GM21381 (cell line): ENCODE data around the gene IQCK.
"Not testable (repeated sequence)": the region's sequence is repeated elsewhere in the genome, so short reads cannot be mapped to it uniquely, and the experiment has no call there.

Source experiments
- ATAC-seq: cut with Tn5 transposase; IDR thresholded peaks from one replicate; pipeline ENCODE4 v1.9.1; 2021; ENCODE audit warnings: mild to moderate bottlenecking, moderate library complexity; ENCODE audit not compliant: unreplicated experiment

The IQCK gene

DNA sequence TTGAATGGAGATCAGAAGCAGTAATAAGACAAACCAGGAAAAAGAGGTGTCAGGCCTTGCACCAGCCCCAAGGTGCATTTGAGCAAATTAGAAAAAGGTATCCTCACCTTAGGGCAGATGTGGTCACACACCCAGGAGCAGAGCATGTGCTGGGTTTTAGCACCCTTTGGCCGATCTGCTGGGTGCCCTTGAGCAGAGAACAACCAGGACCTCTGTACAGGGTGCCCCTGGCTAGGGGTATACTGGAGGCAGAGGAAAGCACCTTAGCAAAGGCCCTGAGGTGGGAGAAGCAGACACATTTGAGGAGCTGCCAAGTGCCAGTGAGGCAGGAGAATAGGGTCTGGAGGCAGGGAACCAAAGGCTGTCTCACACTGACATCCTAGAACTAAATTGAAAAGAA lies 67.0 kb downstream of the IQCK start:
- ATAC-seq: no peak

DNA sequence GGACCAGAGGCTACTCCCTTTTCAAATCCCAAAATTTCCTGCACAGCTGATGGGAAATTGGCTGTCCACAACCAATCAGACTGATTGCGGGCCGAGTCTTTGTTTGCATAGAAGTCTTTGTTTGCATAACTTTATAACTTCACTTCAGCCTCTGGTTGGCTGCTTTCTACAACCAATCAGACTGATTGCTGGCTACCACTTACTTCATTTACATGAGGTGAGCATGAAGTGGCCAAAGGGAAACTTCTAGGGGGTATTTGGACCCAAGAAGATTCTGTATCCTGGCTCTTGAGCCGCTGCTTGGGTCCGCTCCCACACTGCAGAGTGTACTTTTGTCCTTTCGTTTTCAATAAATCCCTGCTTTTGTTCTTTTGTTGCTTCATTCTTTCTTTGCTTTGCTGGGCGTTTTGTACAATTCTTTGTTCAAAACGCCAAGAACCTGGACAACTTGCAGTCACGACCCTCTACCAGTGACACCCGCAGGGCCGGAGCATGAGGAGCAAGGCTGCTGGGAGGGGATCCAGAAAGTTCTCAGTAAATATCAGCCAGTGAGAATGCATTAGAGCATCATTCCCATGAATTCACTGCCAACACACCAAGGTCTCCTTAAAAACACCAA lies 67.5 kb downstream of the IQCK start:
- ATAC-seq: no peak

DNA sequence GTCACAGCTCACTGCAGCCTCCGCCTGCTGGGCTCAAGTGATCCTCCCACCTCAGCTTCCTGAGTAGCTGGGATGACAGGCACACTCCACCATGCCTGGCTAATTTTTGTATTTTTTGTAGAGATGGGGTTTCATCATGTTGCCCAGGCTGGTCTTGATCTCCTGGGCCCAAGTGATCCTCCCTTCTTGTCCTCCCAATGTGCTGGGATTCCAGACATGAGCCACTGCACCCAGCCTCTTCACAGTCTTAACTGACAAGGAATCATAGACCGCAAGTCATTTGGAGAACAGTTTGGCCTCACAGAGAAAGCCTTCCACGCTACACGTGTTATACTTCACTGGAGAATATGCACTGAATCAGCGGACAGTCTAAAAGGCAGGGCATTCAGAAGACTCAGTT lies 83.3 kb downstream of the IQCK start:
- ATAC-seq: not testable (repeated sequence)

DNA sequence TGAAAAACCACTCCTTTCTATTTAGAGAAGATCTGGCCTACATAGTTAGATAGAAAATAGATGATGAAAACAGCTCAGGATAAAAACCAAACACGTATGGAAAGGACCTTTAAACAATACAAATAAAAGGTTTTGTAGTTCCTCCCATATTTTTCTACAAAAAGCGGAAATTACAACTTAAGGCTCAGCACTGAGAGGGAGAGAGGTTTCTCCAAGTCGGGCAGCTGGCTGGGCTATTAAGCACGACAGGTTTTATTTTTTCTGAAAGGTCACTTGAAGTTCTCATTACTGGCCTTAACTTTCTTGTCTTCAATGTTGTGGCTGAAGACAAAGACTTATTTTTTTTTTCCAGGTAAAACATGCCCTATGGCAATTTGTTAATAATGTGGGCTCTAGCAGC lies 83.8 kb downstream of the IQCK start:
- not testable (repeated sequence) for ATAC-seq

DNA sequence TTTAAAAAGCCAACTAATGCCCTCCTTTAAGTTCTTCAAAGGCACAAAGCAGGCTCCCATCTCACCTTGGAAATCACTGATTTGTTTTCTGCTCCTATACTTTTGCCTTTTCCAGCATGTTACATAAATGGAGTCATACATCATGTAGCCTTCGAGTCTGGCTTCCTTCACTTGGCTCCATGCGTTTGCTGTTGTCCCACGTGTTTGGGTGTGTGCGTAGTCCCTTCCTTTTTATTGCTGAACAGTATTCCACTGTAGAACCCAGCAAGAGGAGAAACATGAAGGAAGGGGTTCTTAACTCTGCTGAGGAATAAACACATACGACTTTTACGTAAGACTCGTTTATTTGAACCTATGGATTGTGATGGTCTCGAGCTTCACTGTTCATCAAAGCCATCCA lies 84.5 kb downstream of the IQCK start:
- no peak for ATAC-seq

DNA sequence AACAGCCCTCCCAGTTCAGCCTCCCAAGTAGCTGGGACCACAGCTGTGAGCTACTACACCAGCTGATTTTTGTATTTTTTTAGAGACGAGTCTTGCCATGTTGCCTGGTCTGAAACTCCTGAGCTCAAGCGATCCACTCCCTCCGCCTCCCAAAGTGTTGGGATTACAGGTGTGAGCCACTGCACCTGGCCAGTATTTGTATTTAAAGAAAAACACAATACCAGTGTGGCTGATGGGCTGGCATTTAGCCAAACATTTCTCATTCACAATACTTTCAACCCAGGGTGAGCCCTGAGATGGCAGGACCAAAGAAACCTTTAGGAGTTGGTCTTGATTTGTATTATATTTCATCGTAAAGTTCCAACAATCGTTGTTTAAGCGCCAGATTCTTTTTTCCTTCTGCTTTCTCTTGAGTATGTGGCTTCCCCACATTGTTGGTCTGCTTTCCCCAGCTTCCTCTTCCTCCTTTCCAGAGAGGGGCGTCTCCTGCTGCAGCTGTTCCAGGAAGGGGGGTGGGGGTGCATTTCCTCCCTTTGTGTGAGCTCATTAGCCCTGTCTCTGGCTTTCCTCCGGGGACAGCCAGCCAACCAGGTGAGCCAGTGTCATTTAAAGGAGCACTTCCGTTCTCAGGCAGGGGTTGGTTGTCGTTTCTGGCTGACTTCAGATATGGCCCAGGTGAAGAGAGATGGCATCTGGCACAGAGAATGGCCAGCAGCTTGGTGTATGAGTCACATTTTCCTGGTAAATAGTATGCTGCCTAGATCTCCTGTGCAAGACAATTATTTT lies 86.7 kb downstream of the IQCK start:
- no peak for ATAC-seq

DNA sequence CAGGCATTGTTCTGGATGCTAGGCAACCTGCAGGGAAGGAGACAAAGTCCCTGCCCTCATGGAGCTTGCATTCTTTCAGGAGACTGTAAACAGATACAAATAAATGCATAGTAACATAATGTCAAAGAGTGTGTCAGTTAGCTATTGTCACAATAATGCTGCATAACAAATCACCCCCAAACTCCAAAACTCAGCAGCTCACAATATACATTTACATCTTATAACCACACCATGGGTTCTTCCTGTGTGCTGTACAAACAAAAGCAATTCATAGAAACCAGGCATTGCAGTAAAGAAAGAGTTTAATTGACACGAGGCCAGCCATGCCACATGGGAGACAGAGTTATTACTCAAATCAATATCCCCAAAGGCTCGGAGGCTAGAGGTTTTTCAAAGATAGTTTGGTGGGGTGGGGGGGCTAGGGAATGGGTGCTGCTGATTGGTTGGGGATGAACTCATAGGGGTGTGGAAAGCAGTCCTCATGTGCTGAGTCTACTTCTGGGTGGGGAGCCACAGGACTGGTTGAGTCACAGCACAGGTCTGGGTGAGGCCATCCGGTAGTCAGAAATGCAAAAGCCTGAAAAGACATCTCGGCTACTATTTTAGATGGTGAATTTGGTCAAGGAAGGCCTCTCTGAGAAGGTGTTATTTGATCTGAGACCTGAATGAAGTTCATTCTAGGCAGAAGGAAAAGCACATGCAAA lies 87.5 kb downstream of the IQCK start:
- ATAC-seq: no peak

DNA sequence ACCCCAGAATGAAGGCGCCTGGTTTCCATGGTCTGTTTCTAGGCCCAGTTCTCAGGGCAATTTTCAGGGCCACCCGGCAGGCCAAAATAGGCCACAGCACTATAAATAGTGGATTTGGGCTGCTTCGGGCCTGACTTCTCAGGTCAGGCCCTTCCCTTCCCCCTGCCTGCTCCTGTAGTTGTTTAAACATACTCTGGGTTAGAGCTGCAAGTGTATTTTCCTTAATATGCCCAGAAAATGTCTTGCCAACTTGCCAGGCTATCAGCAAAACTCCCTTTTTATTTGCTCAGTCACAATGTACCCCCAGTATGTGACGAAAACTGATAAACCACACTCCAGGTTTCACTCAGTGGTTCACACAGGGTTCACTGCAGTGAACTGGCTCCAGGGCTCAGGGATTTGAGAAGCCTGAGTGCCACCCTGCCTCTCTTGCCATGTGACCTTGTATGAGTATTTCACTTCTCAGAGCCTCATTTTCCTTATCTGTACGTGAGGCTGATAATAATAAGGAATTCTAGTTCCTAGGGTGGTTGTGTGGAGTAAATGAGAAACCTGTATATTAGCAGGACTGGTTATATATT lies 90.1 kb downstream of the IQCK start:
- ATAC-seq: no peak

DNA sequence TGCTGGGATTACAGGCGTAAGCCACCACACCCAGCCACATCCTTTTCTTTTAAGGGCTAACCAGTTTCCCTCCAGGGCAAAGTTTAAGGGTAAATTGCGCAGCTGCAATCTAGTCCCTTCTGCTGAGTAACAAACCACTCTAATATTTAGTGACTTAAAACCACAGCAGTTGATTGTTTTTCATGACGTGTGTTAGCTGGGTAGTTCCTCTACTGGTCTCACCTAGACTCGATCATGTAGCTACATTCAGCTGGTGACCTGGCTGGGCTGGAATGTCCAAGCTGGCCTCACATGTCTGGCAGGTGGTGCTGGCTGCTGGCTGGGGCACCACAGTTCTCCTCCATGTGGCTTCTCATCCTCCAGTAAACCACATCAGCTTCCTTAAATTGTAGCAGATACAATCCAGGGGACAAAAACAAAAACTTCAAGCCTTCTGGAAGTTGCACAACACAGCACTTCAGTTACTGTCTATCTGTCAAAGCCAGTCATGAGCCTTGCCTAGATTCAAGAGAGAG lies 91.1 kb downstream of the IQCK start:
- no peak for ATAC-seq

DNA sequence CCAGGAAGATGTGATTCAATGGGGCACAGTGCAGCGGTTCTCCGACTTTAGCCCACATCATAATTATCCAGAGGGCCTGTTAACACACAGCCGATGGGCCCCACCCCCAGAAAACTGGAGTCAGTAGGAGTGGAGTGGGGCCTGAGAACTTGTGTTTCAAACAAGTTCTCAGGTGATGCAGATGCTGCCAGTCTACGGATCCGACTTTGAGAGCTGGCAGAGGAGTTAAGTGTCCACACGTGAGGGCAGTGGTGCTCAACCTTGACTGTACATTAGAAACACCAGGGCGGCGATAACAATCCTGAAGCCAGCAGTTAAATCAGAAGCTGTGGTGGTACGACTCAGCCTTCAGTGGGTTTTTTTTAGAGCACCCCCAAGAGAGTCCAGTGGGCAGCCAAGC lies 91.6 kb downstream of the IQCK start:
- ATAC-seq: no peak

DNA sequence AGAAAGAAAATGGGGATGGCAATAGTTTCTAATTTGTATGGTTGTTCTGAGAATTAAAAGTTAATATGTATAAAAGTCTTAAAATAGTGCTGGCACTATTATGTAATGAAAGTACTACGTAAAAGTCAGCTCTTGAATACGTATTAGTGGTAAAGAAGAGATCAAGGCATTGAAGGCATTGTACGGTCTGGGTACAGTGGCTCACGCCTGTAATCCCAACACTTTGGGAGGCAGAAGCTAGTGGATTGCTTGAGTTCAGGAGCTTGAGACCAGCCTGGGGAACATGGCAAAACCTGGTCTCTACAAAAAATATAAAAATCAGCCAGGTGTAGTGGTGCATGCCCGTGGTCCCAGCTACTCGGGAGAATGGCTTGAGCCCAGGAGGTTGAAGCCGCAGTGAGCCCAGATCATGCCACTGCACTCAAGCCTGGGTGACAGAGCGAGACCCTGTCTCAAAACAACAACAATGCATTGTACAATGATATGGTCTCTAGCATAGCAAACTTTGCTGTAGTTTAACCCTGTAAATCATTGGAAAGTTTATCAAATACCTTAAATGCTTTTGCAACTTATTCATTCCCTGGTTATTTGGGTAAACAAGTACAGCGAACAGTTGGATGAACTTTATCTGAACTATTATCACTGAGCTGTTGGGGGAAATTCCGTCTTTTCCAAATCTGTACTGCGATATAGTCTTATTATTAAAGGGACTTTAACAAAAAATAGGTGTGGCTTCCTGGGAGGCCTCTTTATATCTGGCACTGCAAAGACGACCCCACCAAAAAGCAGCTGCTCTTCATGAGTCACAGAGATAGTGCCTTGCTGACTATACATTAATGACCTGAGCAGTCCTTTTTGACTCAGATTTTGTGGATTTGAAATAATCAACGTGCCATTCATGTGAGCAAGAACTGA lies 93.0 kb downstream of the IQCK start:
- no peak for ATAC-seq

DNA sequence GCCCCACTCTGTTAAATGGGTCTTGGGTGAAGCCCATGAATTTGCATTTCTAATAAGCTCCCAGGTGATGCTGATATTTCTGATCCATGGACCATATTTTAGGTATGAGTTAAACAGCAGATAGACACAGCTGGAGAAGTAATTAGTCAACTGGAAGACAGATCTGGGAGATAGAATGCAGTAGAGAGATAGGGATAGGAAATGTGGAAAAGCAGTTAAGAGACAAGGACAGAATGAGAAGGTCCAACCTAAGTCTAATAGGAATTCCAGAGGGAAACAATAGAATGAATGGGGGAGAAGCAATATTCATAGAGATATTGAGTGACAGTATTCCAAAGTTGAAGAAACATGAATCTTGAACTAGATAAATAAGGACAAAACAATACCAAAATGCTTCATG lies 94.9 kb downstream of the IQCK start:
- ATAC-seq: no peak

DNA sequence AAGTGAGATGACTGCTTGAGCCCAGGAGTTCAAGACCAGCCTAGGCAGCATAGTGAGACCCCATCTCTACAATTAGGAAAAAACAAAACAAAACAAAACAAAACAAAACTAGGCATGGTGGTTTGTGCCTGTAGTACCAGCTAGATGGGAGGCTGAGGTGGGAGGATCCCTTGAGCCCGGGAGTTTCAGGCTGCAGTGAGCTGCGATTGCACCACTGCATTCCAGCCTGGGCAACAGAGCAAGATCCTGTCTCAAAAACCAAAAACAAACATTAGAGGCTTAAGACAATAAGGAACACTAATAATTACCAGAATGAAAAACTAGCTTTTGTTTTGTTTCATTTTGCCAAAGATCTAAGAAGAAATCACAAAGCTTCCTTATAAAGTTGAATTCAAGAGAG lies 97.3 kb downstream of the IQCK start:
- no peak for ATAC-seq

DNA sequence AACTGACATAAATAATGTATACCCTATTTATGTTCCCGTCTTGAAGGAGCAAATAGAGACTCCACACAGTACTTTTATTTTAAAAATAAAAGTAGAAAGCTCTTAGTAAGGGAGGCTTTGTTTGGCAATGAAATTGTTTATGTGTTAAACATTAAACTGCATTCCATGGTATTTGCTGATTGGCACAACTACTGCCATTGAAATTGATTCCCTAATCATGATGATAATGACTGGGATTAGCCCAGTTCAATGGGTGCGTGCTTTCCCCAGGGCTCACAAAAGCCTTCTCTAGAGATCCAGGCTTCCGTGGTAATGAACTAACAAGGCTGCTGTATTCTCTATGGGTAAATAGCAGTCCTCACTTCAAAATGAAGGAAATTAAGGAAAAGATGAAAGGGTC lies 99.1 kb downstream of the IQCK start:
- no peak for ATAC-seq

DNA sequence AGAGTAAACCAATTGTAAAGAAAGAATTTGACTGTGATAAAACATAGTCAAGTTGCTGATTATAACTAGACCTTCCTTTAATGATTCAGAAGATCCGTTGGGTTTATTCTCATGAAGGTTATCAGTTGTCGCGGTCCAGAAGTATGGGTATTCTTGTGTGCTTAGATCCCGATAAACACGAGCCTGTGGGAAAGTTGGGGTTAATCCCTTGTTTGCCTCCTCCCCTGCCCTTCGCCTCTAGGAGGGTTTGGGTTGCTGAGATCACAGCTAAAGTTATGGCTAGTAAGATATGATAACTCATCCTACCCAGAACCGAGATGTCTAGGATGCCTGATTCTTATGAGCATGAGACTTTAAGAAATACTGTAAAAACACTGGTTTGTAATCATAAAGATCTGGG lies 99.8 kb downstream of the IQCK start:
- no peak for ATAC-seq

DNA sequence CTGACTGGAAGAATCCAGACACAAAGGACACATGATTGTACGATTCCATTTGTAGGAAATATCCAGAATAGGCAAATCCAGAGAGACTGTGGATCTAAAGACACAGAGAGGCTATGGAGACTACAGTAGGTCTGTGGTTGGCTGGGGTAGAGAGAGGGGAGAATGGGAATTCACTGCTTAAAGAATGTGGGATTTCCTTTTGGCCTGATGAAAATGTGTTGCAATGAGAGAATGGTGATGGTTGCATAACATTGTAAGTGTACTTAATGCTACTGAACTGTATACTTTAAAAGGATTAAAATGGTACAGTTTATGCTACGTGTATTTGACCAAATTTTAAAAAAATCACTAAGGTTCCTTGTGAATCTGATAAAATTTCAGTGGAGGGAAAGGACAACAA lies 104.5 kb downstream of the IQCK start:
- no peak for ATAC-seq

DNA sequence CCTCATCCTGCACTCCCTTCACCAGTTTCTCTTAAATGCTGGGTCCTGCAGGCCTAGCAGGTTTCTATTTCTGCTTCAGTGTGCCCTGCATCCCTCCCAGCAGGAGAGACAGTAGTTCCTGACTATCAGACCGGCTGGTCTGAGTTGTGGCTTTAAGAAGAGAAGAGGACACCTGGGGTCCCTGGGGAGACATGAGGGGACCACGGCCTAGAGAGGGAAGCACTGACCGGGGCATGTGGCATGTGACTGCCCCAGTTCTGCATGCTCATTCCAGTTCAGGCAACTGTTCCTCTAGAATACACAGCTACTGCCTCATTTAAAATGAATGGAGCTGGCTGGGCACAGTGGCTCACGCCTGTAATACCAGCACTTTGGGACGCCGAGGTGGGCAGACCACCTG lies 105.3 kb downstream of the IQCK start:
- ATAC-seq: no peak

DNA sequence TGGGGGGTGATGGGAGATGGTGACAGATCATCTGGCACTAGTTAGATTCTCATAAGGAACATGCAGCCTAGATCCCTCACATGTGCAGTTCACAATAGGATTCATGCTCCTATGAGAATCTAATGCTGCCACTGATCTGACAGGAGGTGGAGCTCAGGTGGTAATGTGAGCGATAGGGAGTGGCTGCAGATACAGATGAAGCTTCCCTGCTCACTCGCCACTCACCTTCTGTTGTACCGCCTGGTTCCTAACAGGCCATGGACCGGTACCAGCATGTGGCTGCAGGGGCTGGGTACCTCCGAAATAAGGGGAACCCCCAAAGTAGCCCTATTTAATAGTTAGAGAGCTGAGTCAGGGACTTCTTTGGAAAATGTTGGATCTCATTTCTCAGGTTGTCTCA lies 106.1 kb downstream of the IQCK start:
- ATAC-seq: no peak

DNA sequence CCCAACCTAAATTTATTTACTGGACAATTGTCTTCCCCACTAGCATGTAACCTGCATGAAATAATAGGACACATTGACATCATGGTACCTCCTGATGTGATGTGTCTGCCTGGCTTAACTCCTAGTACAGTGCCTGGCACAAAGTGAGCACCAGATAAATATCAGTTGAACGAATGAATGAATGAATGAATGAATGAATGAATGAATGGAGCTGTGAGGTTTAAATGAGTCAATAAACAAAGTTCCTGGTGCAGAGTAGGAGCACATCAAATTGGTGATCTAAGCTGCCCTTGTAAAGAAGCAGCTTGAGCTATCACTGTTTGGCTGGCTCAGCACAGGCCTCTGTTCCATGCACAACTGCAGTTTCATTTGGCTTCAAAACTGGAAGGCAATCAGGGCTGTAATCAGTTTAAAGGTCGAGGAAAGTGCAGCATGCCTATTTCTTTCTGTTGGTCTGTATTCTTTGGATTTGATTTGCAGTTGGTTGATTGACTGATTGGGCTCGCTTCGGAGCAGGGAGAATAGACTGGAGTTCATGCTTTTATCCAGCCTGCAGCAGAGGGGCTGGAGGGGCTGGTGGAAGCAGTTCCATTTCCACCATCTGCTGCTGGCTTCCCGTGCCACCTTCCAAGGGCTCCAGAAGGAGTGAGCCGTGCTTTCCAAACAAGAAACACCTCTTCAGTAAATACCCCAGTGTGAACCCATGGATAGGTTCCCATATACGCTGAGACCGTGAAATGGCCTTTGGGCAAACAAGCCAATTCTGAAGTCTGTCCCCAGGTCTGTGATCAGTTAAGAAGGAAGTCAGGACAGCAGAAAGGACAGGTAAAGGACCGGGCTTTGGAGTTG lies 112.0 kb downstream of the IQCK start:
- ATAC-seq: no peak
